ENCODE data around the gene GATAD2B.

The GATAD2B gene

DNA sequence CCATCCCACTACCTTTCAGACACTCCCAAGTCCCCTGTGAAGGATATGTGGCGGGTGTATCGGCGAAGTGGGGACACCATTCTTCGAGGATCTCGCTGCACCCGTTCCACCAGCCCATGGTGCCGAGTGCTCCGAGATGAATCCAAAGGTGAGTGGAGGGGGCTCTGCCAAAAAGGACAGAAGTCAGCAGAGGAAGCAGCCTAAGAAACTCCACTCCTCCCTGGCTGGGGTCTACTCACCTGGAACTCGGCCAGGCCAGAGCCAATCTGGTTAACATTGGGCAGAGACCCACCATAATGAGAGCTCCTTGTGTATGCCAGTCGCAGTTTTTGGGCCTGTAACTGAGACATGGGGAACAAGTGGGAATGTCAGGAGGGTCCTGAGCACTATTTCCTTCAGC lies 32.1 kb upstream of the GATAD2B start:
- Histone ChIP-seq H4K91ac (ENCODE audit: low read depth, low read length) (no peak overlapping the region), H3K27me3 (ENCODE audit: insufficient read depth, low read length) (no peaks in the 10 kb centered on the region), H3K18ac (ENCODE audit: low read length) (no peak overlapping the region), H3K4me1 (ENCODE audit: control insufficient read depth in 1 of 2, insufficient read depth in 2 of 2, low read length in 2 of 2) (peaks cover 6 to 9% of the 10 kb centered on the region in 2 experiments), H3K4ac (ENCODE audit: low read depth, low read length) (peak overlapping the region; percentile 4), H3K4me2 (ENCODE audit: low read length) (no peak overlapping the region), H2AK5ac (ENCODE audit: low read length) (no peak overlapping the region), H4K8ac (ENCODE audit: low read depth, low read length) (no peak overlapping the region), H2BK120ac (ENCODE audit: insufficient read depth, low read length, poor library complexity) (no peak overlapping the region), H3K14ac (ENCODE audit: low read length) (no peak overlapping the region), H3K79me2 (ENCODE audit: control insufficient read depth, insufficient read depth, low read length, poor library complexity) (peaks cover 19% of the 10 kb centered on the region), H3K9me3 (ENCODE audit: insufficient read depth, low read depth, low read length) (no peaks in the 10 kb centered on the region), H2BK12ac (ENCODE audit: low read length) (no peak overlapping the region), H3K79me1 (ENCODE audit: low read length) (peaks cover 7% of the 10 kb centered on the region), H3K36me3 (ENCODE audit: control insufficient read depth in 1 of 2, insufficient read depth in 2 of 2, low read length in 2 of 2) (peaks cover 39 to 44% of the 10 kb centered on the region in 2 experiments), H2BK5ac (ENCODE audit: low read depth, low read length, poor library complexity) (no peak overlapping the region), H2AFZ (ENCODE audit: insufficient read depth, low read length, poor library complexity) (no peak overlapping the region), H3K27ac (ENCODE audit: low read depth, low read length) (no peak overlapping the region), H3K9ac (ENCODE audit: low read length) (no peak overlapping the region), H3K4me3 (ENCODE audit: low read depth, low read length) (no peak overlapping the region), H4K12ac (ENCODE audit: low read depth, low read length) (no peak overlapping the region), H3K23ac (ENCODE audit: low read length) (no peak overlapping the region)
- DNase-seq = no peak
- no CpG with 5 or more reads among the region's 10 CpGs for WGBS (ENCODE audit: extremely low coverage, insufficient coverage, insufficient read length)

DNA sequence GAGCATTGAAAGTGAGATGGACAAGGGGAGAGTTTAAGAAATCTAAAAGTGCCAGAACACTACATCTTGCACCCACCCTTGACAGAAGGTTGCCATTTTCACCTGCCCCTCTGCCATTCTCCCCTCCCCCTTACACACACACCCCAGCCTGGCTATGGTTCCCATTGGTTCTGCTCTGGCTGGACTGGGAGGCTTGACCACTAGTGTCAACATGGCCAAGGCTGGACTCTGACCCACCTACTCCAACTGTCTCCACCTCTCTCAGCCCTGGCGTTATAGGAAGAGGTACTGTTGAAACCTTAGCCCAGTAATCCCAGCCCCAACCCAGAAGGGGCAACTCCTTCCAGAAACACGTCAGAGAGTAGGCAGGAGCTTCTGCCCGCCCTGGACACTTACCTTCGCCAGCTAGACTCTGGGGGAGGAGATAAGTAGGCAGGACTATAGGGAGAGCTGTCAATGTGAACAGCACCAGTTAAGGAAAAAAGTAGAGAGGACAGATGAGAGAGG lies 31.1 kb upstream of the GATAD2B start:
- DNase-seq = no peak
- peaks cover 6 to 9% of the 10 kb centered on the region in 2 experiments for H3K4me1 ChIP-seq (ENCODE audit: control insufficient read depth in 1 of 2, insufficient read depth in 2 of 2, low read length in 2 of 2)
- no peak overlapping the region for H2BK12ac ChIP-seq (ENCODE audit: low read length)
- H3K9ac ChIP-seq (ENCODE audit: low read length) = peak overlapping the region; percentile 29
- H2AK5ac ChIP-seq (ENCODE audit: low read length) = no peak overlapping the region
- H3K4me2 ChIP-seq (ENCODE audit: low read length) = no peak overlapping the region
- peaks cover 36 to 45% of the 10 kb centered on the region in 2 experiments for H3K36me3 ChIP-seq (ENCODE audit: control insufficient read depth in 1 of 2, insufficient read depth in 2 of 2, low read length in 2 of 2)
- no peak overlapping the region for H3K18ac ChIP-seq (ENCODE audit: low read length)
- H3K79me2 ChIP-seq (ENCODE audit: control insufficient read depth, insufficient read depth, low read length, poor library complexity) = peaks cover 19% of the 10 kb centered on the region
- H3K4me3 ChIP-seq (ENCODE audit: low read depth, low read length) = no peak overlapping the region
- no peak overlapping the region for H2BK120ac ChIP-seq (ENCODE audit: insufficient read depth, low read length, poor library complexity)
- no peak overlapping the region for H2BK5ac ChIP-seq (ENCODE audit: low read depth, low read length, poor library complexity)
- no peaks in the 10 kb centered on the region for H3K9me3 ChIP-seq (ENCODE audit: insufficient read depth, low read depth, low read length)
- no peaks in the 10 kb centered on the region for H3K27me3 ChIP-seq (ENCODE audit: insufficient read depth, low read length)
- peak overlapping the region; percentile 30 for H3K4ac ChIP-seq (ENCODE audit: low read depth, low read length)
- H4K91ac ChIP-seq (ENCODE audit: low read depth, low read length) = no peak overlapping the region
- no peak overlapping the region for H3K27ac ChIP-seq (ENCODE audit: low read depth, low read length)
- no peak overlapping the region for H3K14ac ChIP-seq (ENCODE audit: low read length)
- peaks cover 7% of the 10 kb centered on the region for H3K79me1 ChIP-seq (ENCODE audit: low read length)
- no peak overlapping the region for H2AFZ ChIP-seq (ENCODE audit: insufficient read depth, low read length, poor library complexity)
- no peak overlapping the region for H4K12ac ChIP-seq (ENCODE audit: low read depth, low read length)
- WGBS (ENCODE audit: extremely low coverage, insufficient coverage, insufficient read length) = no CpG with 5 or more reads among the region's 4 CpGs
- peak overlapping the region; percentile 27 for H3K23ac ChIP-seq (ENCODE audit: low read length)
- H4K8ac ChIP-seq (ENCODE audit: low read depth, low read length) = no peak overlapping the region

DNA sequence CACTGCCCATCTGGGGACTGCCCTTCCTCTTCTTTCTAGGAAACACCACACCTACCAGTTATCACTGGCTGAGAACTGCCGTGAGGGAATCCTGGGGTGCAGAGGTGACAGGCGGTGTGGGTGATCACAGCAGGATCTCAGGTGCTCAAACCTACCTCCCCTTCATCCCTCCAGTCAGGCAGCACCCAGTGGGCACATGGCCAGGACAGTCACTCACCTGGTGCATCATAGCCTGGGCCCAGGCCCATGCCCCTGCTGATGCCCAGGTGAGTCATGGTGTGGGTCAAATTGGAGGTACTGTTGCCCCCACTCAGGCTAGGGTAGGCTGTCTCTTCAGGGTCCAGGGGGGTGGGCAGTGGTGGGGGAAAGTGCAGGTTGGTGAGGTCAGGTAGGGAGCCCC lies 29.0 kb upstream of the GATAD2B start:
- no peak overlapping the region for H2BK12ac ChIP-seq (ENCODE audit: low read length)
- H3K9me3 ChIP-seq (ENCODE audit: insufficient read depth, low read depth, low read length) = no peaks in the 10 kb centered on the region
- H3K4me3 ChIP-seq (ENCODE audit: low read depth, low read length) = no peak overlapping the region
- H3K79me1 ChIP-seq (ENCODE audit: low read length) = no peaks in the 10 kb centered on the region
- H3K4me2 ChIP-seq (ENCODE audit: low read length) = no peak overlapping the region
- H3K4me1 ChIP-seq (ENCODE audit: control insufficient read depth in 1 of 2, insufficient read depth in 2 of 2, low read length in 2 of 2) = peaks cover 1 to 2% of the 10 kb centered on the region in 2 experiments
- no peak overlapping the region for H4K91ac ChIP-seq (ENCODE audit: low read depth, low read length)
- H3K36me3 ChIP-seq (ENCODE audit: control insufficient read depth in 1 of 2, insufficient read depth in 2 of 2, low read length in 2 of 2) = peaks cover 52 to 62% of the 10 kb centered on the region in 2 experiments
- no peak overlapping the region for H3K27ac ChIP-seq (ENCODE audit: low read depth, low read length)
- no peak overlapping the region for H2BK120ac ChIP-seq (ENCODE audit: insufficient read depth, low read length, poor library complexity)
- no peak overlapping the region for H3K18ac ChIP-seq (ENCODE audit: low read length)
- H2AK5ac ChIP-seq (ENCODE audit: low read length) = no peak overlapping the region
- no peak overlapping the region for H2BK5ac ChIP-seq (ENCODE audit: low read depth, low read length, poor library complexity)
- no peak overlapping the region for H3K4ac ChIP-seq (ENCODE audit: low read depth, low read length)
- no peak overlapping the region for H3K23ac ChIP-seq (ENCODE audit: low read length)
- no peaks in the 10 kb centered on the region for H3K27me3 ChIP-seq (ENCODE audit: insufficient read depth, low read length)
- WGBS (ENCODE audit: extremely low coverage, insufficient coverage, insufficient read length) = no CpG with 5 or more reads among the region's 2 CpGs
- H4K12ac ChIP-seq (ENCODE audit: low read depth, low read length) = no peak overlapping the region
- no peak overlapping the region for H4K8ac ChIP-seq (ENCODE audit: low read depth, low read length)
- no peak overlapping the region for H3K14ac ChIP-seq (ENCODE audit: low read length)
- no peak overlapping the region for H3K9ac ChIP-seq (ENCODE audit: low read length)
- DNase-seq = no peak
- H3K79me2 ChIP-seq (ENCODE audit: control insufficient read depth, insufficient read depth, low read length, poor library complexity) = peaks cover 5% of the 10 kb centered on the region
- no peak overlapping the region for H2AFZ ChIP-seq (ENCODE audit: insufficient read depth, low read length, poor library complexity)

DNA sequence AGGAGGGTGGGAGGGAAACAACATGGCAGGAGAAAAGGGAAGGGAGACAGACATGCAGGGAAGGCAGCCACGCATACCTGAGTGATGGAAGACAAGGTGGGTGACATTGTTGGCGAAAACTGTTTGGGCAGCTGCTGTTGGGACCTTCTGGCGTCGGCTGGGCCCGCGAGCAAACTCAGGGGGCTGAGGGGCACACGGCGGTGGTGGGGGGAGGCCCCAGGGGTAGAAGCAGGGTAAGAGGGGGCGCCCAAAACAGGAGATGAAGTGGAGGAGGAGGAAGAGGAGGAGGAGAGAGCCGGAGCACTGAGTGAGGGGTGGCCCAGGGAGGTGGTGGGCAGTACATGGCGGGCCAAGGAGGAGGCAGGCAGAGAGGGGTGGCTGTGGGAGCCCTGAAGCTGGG lies 28.4 kb upstream of the GATAD2B start:
- Histone ChIP-seq H3K18ac (ENCODE audit: low read length) (no peak overlapping the region), H3K36me3 (ENCODE audit: control insufficient read depth in 1 of 2, insufficient read depth in 2 of 2, low read length in 2 of 2) (peaks cover 52 to 62% of the 10 kb centered on the region in 2 experiments), H3K4ac (ENCODE audit: low read depth, low read length) (no peak overlapping the region), H4K91ac (ENCODE audit: low read depth, low read length) (no peak overlapping the region), H4K12ac (ENCODE audit: low read depth, low read length) (no peak overlapping the region), H3K9me3 (ENCODE audit: insufficient read depth, low read depth, low read length) (peaks cover 1% of the 10 kb centered on the region), H2BK5ac (ENCODE audit: low read depth, low read length, poor library complexity) (no peak overlapping the region), H4K8ac (ENCODE audit: low read depth, low read length) (no peak overlapping the region), H3K79me1 (ENCODE audit: low read length) (peaks cover 3% of the 10 kb centered on the region), H2AK5ac (ENCODE audit: low read length) (no peak overlapping the region), H3K27ac (ENCODE audit: low read depth, low read length) (no peak overlapping the region), H3K9ac (ENCODE audit: low read length) (no peak overlapping the region), H3K79me2 (ENCODE audit: control insufficient read depth, insufficient read depth, low read length, poor library complexity) (peaks cover 2% of the 10 kb centered on the region), H2BK12ac (ENCODE audit: low read length) (no peak overlapping the region), H3K27me3 (ENCODE audit: insufficient read depth, low read length) (no peaks in the 10 kb centered on the region), H3K4me2 (ENCODE audit: low read length) (no peak overlapping the region), H3K4me3 (ENCODE audit: low read depth, low read length) (no peak overlapping the region), H3K4me1 (ENCODE audit: control insufficient read depth in 1 of 2, insufficient read depth in 2 of 2, low read length in 2 of 2) (no peaks in the 10 kb centered on the region), H2BK120ac (ENCODE audit: insufficient read depth, low read length, poor library complexity) (no peak overlapping the region), H2AFZ (ENCODE audit: insufficient read depth, low read length, poor library complexity) (no peak overlapping the region), H3K23ac (ENCODE audit: low read length) (no peak overlapping the region), H3K14ac (ENCODE audit: low read length) (no peak overlapping the region)
- no CpG with 5 or more reads among the region's 11 CpGs for WGBS (ENCODE audit: extremely low coverage, insufficient coverage, insufficient read length)
- DNase-seq = no peak

Measured in trophoblast cell (in vitro differentiated cells and primary cell).